Activated T-cell treated with anti-CD3 and anti-CD28 coated beads for 4 hours (primary cell): ENCODE results near the gene CMBL.
"Not testable (repeated sequence)": the region's sequence is repeated elsewhere in the genome, so short reads cannot be mapped to it uniquely, and the experiment has no call there.

Source experiments
- DNase-seq: peaks from one replicate; pipeline ENCODE4 v3.0.0-alpha.2; 2020

Gene CMBL

DNA sequence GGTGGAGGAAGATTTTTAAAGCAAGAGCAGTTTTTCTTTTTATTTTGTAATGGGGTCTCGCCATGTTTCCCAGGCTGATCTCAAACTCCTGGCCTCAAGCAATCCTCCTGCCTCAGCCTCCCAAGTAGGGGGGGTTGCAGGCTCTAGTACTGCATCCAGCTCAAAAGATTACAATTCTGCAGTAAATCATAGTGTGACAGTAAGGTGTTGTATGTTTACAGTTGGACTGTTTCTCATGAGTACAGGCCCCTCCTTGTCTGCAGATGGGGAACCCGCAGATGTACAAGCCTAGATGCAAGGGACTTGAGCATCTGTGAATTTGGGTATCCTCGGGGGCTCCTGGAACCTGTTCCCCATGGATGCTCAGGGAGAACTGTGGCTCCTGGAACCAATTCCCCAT is 54.3 kb downstream of the CMBL start:
- no peak for DNase-seq

- no peak for DNase-seq
Measured at GRCh38 chr5:10251405-10251804, 56.3 kb downstream of the CMBL start.

DNA sequence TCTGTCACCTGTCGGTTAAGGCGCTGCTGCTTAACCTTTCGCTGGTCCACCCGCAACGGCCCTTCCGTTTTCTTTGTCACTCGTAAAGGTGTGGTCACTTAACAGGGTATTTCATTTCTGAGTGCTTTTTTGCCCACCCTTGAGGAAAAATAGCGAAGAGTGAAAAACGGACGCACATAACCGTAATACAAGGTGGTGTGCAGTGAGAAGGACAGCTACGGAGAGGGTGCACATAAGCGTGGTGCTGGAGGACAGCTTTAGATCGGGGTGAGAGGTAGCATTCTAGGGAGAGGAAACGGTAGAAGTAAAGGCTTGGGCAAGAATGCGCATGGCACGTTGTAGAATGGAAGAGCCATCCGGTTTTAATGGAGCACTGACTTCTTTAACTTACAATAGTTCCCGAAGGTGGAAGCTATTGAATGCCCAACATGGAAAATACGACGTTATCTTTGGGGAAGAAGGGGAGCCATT is 56.9 kb downstream of the CMBL start:
- no peak for DNase-seq

DNA sequence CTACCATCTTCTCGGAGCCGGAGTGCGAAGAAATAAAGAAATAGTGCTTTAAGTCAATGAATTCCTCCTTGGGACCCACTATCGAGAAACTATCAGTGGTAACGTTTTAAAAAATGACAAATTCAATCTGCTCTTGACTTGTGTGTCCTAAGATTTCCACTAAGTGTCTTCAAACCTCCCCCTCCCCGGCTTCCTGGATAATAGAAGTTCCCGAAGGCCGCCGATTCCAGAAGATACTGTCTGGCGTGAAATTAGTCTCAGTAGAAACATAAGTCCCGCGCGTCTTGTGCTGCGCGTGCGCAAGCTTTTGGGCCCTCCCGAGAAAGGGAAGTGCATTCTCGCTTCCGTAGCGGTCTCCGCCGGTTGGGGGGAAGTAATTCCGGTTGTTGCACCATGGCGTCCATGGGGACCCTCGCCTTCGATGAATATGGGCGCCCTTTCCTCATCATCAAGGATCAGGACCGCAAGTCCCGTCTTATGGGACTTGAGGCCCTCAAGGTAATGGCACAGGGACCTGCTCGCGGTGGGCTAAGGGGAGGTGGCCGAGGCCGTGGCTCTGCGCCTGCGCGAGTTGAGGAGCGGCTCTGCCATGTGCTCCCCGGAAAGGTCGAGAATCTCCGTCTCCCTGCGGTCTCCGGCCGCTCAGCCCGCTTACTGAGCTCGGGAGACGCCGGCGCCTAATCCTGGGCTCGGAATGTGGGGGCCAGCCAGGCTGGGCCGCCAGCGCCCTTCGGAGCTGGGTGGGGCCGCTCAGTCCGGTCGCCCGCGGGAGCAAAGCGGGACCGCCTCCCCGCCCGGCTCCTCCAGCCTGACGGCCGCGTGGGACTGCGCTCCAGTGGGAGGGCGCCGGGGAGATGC is 57.5 kb downstream of the CMBL start, which contains the start of gene CCT5:
TSS of gene CCT5 (plus strand) at position 333 of the 858 bp plus-strand sequence. CDS start at position 394, 61 bp downstream.
- peak; percentile 82 for DNase-seq

- no peak for DNase-seq
Measured at GRCh38 chr5:10248378-10249260, 59.1 kb downstream of the CMBL start.

DNA sequence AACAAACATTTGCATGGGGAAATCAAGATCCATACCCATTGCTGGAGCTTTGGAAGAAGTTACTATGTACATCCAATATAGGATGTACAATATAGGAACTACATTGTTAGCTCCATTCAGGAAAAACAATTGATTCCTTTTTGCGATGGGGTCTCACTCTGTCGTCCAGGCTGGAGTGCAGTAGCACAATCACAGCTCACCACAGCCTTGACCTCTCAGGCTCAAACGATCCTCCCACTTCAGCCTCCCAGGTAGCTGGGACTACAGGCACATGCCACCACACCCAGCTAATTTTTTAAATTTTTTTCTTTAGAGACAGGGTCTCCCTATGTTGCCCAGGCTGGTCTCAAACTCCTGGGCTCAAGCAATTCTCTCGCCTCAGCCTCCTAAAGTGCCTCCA is 60.5 kb downstream of the CMBL start:
- DNase-seq, result not testable (repeated sequence)

DNA sequence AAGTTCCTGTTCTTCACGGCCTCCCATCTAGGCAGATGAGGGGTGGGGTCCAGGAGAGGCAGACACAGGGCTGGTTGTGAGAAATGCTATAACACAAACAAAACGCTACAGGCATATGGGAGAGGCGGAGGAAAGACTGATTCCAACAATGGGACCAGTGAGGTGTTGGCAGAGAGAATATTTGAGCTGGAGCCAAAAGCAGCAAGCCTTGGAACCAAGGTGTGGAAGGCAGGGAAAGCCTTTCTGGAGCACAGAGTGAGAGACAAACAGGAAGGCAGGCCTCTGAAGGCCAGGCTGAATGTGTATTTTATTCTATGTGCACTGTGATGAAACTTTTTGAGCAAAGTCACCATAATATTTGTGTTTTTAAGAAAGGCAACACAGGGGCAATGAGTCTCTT is 60.9 kb downstream of the CMBL start:
- no peak for DNase-seq

DNA sequence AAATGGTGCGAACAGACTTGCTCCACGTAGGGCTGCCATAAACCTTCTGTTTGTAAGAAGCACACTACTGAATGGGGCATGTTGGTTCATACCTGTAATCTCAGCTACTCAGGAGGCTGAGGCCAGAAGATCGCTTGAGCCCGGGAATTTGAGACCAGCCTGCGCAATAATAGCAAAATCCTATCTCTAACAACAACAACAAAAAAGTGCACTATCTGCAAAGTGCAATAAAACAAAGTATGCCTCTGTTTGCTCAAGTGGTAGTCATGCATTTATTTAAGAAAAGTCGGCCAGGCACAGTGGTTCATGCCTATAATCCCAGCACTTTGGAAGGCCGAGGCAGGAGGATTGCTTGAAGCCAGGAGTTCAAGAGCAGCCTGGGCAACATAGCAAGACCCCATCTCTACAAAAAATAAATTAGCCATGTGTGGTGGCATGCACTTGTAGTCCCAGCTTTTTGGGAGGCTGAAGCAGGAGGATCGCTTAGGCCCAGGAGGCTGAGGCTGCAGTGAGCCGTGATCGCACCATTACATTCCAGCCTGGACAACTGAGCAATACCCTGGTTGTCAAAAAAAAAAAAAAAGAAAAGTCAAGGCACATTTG is 63.3 kb downstream of the CMBL start:
- DNase-seq, result no peak

GRCh38 chr5:10243660-10244240 is 64.0 kb downstream of the CMBL start:
- no peak for DNase-seq

DNA sequence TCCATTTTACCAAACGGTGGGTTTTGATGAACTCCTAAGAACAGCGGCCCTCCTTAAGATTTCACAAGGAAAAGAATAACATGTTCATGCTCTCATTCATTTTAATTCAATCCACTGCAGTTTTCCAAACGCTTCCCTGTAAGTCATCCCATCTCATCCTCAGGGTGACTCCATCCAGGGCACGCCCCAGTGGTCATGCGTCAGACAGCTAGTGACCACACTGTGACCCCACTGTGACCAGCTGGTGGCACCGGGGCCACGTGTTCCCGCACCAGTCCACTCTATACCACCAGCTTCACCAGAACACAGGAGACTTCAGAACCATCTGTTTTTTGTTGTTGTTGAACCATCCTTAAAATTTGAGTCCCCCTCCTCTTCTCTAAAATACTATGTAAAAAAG is 72.4 kb downstream of the CMBL start:
- DNase-seq, result no peak

DNA sequence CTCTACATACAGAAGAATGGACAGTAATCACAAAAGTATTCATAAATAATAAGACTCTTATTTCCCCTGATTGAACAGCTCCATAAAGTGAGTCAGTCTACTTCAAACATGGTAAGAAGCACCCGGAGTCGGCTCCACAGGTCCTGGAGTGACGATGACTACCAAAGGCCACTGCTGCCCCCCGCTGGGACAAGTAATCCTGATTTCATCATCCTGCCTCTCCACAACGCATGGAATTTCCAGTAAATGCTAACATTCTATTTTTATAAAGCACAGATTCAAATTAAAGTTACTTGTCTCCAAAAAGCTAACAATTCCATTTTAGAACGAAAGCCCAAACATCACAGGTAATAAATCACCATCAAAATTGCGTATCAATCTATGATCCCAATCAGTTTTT is 74.2 kb downstream of the CMBL start:
- no peak for DNase-seq

GRCh38 chr5:10233011-10233410 is 74.7 kb downstream of the CMBL start:
- no peak for DNase-seq

GRCh38 chr5:10232386-10232785 is 75.3 kb downstream of the CMBL start:
- no peak for DNase-seq

DNA sequence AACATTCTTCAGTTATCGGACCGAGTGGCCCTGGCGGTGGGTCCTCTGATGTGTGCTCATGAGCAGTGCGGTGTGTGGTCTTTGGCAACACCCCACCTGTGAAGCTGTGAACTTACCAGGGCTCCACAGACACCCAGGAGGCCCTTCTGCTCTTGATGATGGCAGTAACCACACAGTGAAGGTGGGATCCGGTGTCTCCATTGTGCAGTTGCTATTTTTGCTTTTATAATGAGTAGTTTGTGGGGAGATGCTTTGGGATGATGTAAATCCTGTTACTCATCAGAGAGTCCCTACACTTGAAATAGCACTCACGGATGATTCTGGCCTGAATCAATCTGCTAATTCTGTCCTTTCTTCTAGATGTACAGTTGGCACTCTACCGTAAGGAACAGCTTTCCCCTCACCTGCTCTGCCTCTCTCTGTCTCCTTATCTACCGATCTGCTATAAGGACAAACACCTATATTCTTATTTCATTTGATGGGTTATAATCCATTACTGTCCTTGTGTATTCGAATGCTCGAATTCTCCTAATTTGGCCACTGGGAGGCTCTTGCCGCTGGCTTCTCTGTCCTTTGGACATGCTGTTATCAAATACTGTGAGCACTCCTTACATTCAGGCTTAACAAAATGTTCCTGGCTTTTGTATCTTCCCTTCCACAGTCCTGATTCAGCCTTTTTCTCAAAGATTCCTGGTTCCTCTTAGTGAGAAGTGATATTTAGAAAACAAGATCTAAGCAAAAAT is 78.2 kb downstream of the CMBL start:
- DNase-seq, result no peak

- no peak for DNase-seq
Measured at GRCh38 chr5:10228288-10228687, 79.4 kb downstream of the CMBL start.
